CD4-positive, alpha-beta memory T cell (primary cell): ENCODE results near the gene FGR. TPM values are rescaled to one million over a fixed set of nuclear protein-coding genes. Genes with fewer than 3 reads are reported as not detected.

Experiments used
- CTCF ChIA-PET: fragments of 350-600 bp; sonication (Branson Sonifier 250); formaldehyde crosslinking; loops from one replicate; lab custom pipeline; 2021; ENCODE audit warnings: inconsistent platforms; ENCODE audit not compliant: partially characterized antibody; lab: Charles Lee
- POLR2A ChIA-PET: fragments of 350-600 bp; sonication (Branson Sonifier 250); formaldehyde crosslinking; loops from one replicate; lab custom pipeline; 2021; ENCODE audit not compliant: partially characterized antibody; lab: Charles Lee
- DNase-seq, 5 donors: peaks; one replicate each; pipeline versions ENCODE4 v3.0.0 to v3.0.0-alpha.2; 2020 to 2022; ENCODE audit warnings: mixed read lengths in 1 of 5
- H3K27ac ChIP-seq: one replicate; pipeline ENCODE4 v1.7.0; 2013; ENCODE audit warnings: low read depth, low read length
- H3K27me3 ChIP-seq: 2 replicates; pipeline ENCODE4 v1.7.0; 2013; ENCODE audit warnings: mild to moderate bottlenecking, low read length, moderate library complexity; ENCODE audit not compliant: insufficient read depth
- H3K36me3 ChIP-seq: 2 replicates; pipeline ENCODE4 v1.7.0; 2013; ENCODE audit warnings: mild to moderate bottlenecking, low read length, moderate library complexity; ENCODE audit not compliant: insufficient read depth
- H3K4me1 ChIP-seq: 2 replicates; pipeline ENCODE4 v1.7.0; 2013; ENCODE audit warnings: mild to moderate bottlenecking, low read length, moderate library complexity; ENCODE audit not compliant: insufficient read depth
- H3K4me3 ChIP-seq, 2 donors: one replicate each; pipeline ENCODE4 v1.7.0; 2013; ENCODE audit warnings: low read length in 2 of 2, mild to moderate bottlenecking in 1 of 2
- H3K9me3 ChIP-seq, 2 donors: one replicate each; pipeline ENCODE4 v1.7.0; 2013; ENCODE audit warnings: low read length in 2 of 2, control low read depth in 1 of 2; ENCODE audit not compliant: control insufficient read depth in 1 of 2
- H3K27ac Mint-ChIP-seq, 7 donors: one replicate each; pipeline ENCODE4 v1.8.0; 2020 to 2021; ENCODE audit warnings: mixed read lengths in 7 of 7, mild to moderate bottlenecking in 6 of 7, inconsistent platforms in 3 of 7, moderate library complexity in 3 of 7
- H3K27me3 Mint-ChIP-seq, 2 donors: one replicate each; pipeline ENCODE4 v1.8.0; 2020 to 2021; ENCODE audit warnings: mixed read lengths in 2 of 2
- H3K36me3 Mint-ChIP-seq, 2 donors: one replicate each; pipeline ENCODE4 v1.8.0; 2020 to 2021; ENCODE audit warnings: mixed read lengths in 2 of 2, inconsistent platforms in 1 of 2, mild to moderate bottlenecking in 1 of 2
- H3K4me1 Mint-ChIP-seq, 4 donors: one replicate each; pipeline ENCODE4 v1.8.0; 2020 to 2021; ENCODE audit warnings: mixed read lengths in 4 of 4, mild to moderate bottlenecking in 1 of 4
- H3K4me3 Mint-ChIP-seq, 8 donors: one replicate each; pipeline ENCODE4 v1.8.0; 2020 to 2021; ENCODE audit warnings: mixed read lengths in 8 of 8, mild to moderate bottlenecking in 7 of 8, moderate library complexity in 6 of 8, inconsistent platforms in 3 of 8
- H3K9me3 Mint-ChIP-seq, 8 donors: one replicate each; pipeline ENCODE4 v1.8.0; 2020 to 2021; ENCODE audit warnings: mixed read lengths in 8 of 8, mild to moderate bottlenecking in 5 of 8, inconsistent platforms in 3 of 8, moderate library complexity in 1 of 8
- intact Hi-C: fragments of 100-400 bp; cut with micrococcal nuclease; formaldehyde crosslinking; loops from one replicate; pipeline ENCODE4 v1.15.1; 2023
- polyA plus RNA-seq, 2 donors: library from polyadenylated mRNA; unstranded; fragments of 300-500 nt; fragmentation: Illumina TruSeq; gene quantifications; one replicate each; pipeline ENCODE4 v1.2.3, GENCODE V29; 2021
- total RNA-seq, 2 experiments: library from RNA; stranded (reverse); gene quantifications; one replicate each; pipeline ENCODE4 v1.2.3, GENCODE V29; 2021

FGR gene
- total and polyA plus RNA-seq, 4 experiments from 2014 or later: 0.12 to 2.9 (median 1.4) TPM

- Histone ChIP-seq H3K27me3 (no peaks in the 10 kb centered on the region), H3K9me3 (no peaks in the 10 kb centered on the region), H3K4me1 (peaks cover 61% of the 10 kb centered on the region), H3K4me3 (no peak overlapping the region), H3K27ac (no peak overlapping the region), H3K36me3 (no peaks in the 10 kb centered on the region)
- DNase-seq: no peak
- Mint-ChIP-seq H3K36me3 (no peaks in the 10 kb centered on the region), H3K27ac (no peak overlapping the region), H3K4me1 (peaks cover 9 to 15% (median 13%) of the 10 kb centered on the region in 4 donors), H3K4me3 (no peak overlapping the region), H3K27me3 (no peaks in the 10 kb centered on the region), H3K9me3 (no peaks in the 10 kb centered on the region)
- ChIA-PET POLR2A (no interaction called here), CTCF (interaction anchor here (1.0 to 2.2 kb wide), 3 partner anchors 11 to 38 kb away, joined by 3 to 12 read pairs (median 7); no protein-coding TSS in a partner anchor)
- intact Hi-C loops: no loop called here
Measured at GRCh38 chr1:27594564-27595510, 40.1 kb downstream of the FGR start.

- peaks cover 4 to 8% (median 6%) of the 10 kb centered on the region in 4 donors for H3K4me1 Mint-ChIP-seq
- CTCF ChIA-PET: no interaction called here
- H3K27ac ChIP-seq: no peak overlapping the region
- no peak overlapping the region for H3K4me3 ChIP-seq
- no peak overlapping the region for H3K27ac Mint-ChIP-seq
- no peaks in the 10 kb centered on the region for H3K36me3 Mint-ChIP-seq
- H3K27me3 Mint-ChIP-seq: no peaks in the 10 kb centered on the region
- intact Hi-C loops: no loop called here
- peak overlapping the region in 1 of 8 donors; percentile 5 for H3K4me3 Mint-ChIP-seq
- POLR2A ChIA-PET: no interaction called here
- H3K4me1 ChIP-seq: peaks cover 53% of the 10 kb centered on the region
- DNase-seq: no peak
- no peaks in the 10 kb centered on the region for H3K27me3 ChIP-seq
- no peaks in the 10 kb centered on the region for H3K9me3 Mint-ChIP-seq
- H3K36me3 ChIP-seq: no peaks in the 10 kb centered on the region
- H3K9me3 ChIP-seq: no peaks in the 10 kb centered on the region
Measured at GRCh38 chr1:27593678-27594563, 41.1 kb downstream of the FGR start.

GRCh38 chr1:27592931-27593677, 41.9 kb downstream of the FGR start:
- no peaks in the 10 kb centered on the region for H3K9me3 Mint-ChIP-seq
- H3K27me3 Mint-ChIP-seq: no peaks in the 10 kb centered on the region
- Histone ChIP-seq H3K27ac (no peak overlapping the region), H3K4me1 (peaks cover 45% of the 10 kb centered on the region), H3K4me3 (no peak overlapping the region), H3K36me3 (no peaks in the 10 kb centered on the region), H3K9me3 (no peaks in the 10 kb centered on the region), H3K27me3 (no peaks in the 10 kb centered on the region)
- peaks cover 0 to 5% (median 2%) of the 10 kb centered on the region in 4 donors for H3K4me1 Mint-ChIP-seq
- no peak for DNase-seq
- intact Hi-C loops: no loop called here
- H3K27ac Mint-ChIP-seq: no peak overlapping the region
- ChIA-PET CTCF (no interaction called here), POLR2A (no interaction called here)
- no peaks in the 10 kb centered on the region for H3K36me3 Mint-ChIP-seq
- no peak overlapping the region for H3K4me3 Mint-ChIP-seq

- Histone ChIP-seq H3K27me3 (no peaks in the 10 kb centered on the region), H3K36me3 (no peaks in the 10 kb centered on the region), H3K9me3 (no peaks in the 10 kb centered on the region), H3K4me1 (peaks cover 38% of the 10 kb centered on the region), H3K27ac (no peak overlapping the region), H3K4me3 (no peak overlapping the region)
- no peaks in the 10 kb centered on the region for H3K27me3 Mint-ChIP-seq
- no peak overlapping the region for H3K27ac Mint-ChIP-seq
- no peak for DNase-seq
- no peaks in the 10 kb centered on the region for H3K9me3 Mint-ChIP-seq
- CTCF ChIA-PET: interaction anchor here (3.1 kb wide), 1 partner anchor 24 kb away, joined by 9 read pairs; no protein-coding TSS in a partner anchor
- H3K4me3 Mint-ChIP-seq: no peak overlapping the region
- intact Hi-C loops: no loop called here
- POLR2A ChIA-PET: no interaction called here
- H3K4me1 Mint-ChIP-seq: no peaks in the 10 kb centered on the region
- no peaks in the 10 kb centered on the region for H3K36me3 Mint-ChIP-seq
Measured at GRCh38 chr1:27592232-27592930, 42.6 kb downstream of the FGR start.

- Mint-ChIP-seq H3K27me3 (no peaks in the 10 kb centered on the region), H3K4me1 (no peaks in the 10 kb centered on the region), H3K36me3 (no peaks in the 10 kb centered on the region), H3K27ac (peak overlapping the region in 1 of 7 donors; percentile 41), H3K4me3 (no peak overlapping the region), H3K9me3 (no peaks in the 10 kb centered on the region)
- Histone ChIP-seq H3K27me3 (no peaks in the 10 kb centered on the region), H3K27ac (no peak overlapping the region), H3K36me3 (no peaks in the 10 kb centered on the region), H3K4me3 (no peak overlapping the region), H3K4me1 (peaks cover 30% of the 10 kb centered on the region), H3K9me3 (no peaks in the 10 kb centered on the region)
- DNase-seq: no peak
- POLR2A ChIA-PET: no interaction called here
- intact Hi-C loops: no loop called here
- CTCF ChIA-PET: interaction anchor here (0.5 to 3.1 kb wide), 3 partner anchors 15 to 429 kb away, joined by 3 to 9 read pairs (median 3); no protein-coding TSS in a partner anchor
Measured at GRCh38 chr1:27591622-27592021, 43.4 kb downstream of the FGR start.

- Histone ChIP-seq H3K9me3 (no peaks in the 10 kb centered on the region), H3K4me3 (no peak overlapping the region), H3K4me1 (peaks cover 24% of the 10 kb centered on the region), H3K27ac (no peak overlapping the region), H3K36me3 (no peaks in the 10 kb centered on the region), H3K27me3 (no peaks in the 10 kb centered on the region)
- Mint-ChIP-seq H3K27me3 (no peaks in the 10 kb centered on the region), H3K4me1 (no peaks in the 10 kb centered on the region), H3K4me3 (no peak overlapping the region), H3K27ac (peak overlapping the region in 1 of 7 donors; percentile 41), H3K9me3 (no peaks in the 10 kb centered on the region), H3K36me3 (no peaks in the 10 kb centered on the region)
- no peak for DNase-seq
- POLR2A ChIA-PET: no interaction called here
- CTCF ChIA-PET: interaction anchor here (0.5 to 3.1 kb wide), 3 partner anchors 14 to 428 kb away, joined by 3 to 9 read pairs (median 3); no protein-coding TSS in a partner anchor
- intact Hi-C loops: no loop called here
Measured at GRCh38 chr1:27590917-27591508, 44.0 kb downstream of the FGR start.
